HFFc6 (cell line): ENCODE results near the gene CCDC192. TPM values are rescaled to one million over a fixed set of nuclear protein-coding genes. Genes with fewer than 3 reads are reported as not detected.
"Not testable (repeated sequence)": the region's sequence is repeated elsewhere in the genome, so short reads cannot be mapped to it uniquely, and the experiment has no call there.

Experiments
- DNase-seq: peaks from one replicate; pipeline ENCODE4 v3.0.0-alpha.2; 2018
- H3K27ac Mint-ChIP-seq: 2 replicates; pipeline ENCODE4 v1.8.0; 2020; ENCODE audit warnings: mild to moderate bottlenecking, mixed read lengths
- H3K27me3 Mint-ChIP-seq: 2 replicates; pipeline ENCODE4 v1.8.0; 2021; ENCODE audit warnings: mild to moderate bottlenecking, moderate library complexity, mixed read lengths; ENCODE audit not compliant: insufficient read depth
- H3K36me3 Mint-ChIP-seq: 2 replicates; pipeline ENCODE4 v1.8.0; 2021; ENCODE audit warnings: low read depth, mixed read lengths
- H3K4me1 Mint-ChIP-seq: 2 replicates; pipeline ENCODE4 v1.8.0; 2020; ENCODE audit warnings: low read depth, mixed read lengths
- H3K4me3 Mint-ChIP-seq: 2 replicates; pipeline ENCODE4 v1.8.0; 2020; ENCODE audit warnings: mild to moderate bottlenecking, moderate library complexity, mixed read lengths
- H3K9me3 Mint-ChIP-seq: 2 replicates; pipeline ENCODE4 v1.8.0; 2020; ENCODE audit warnings: mild to moderate bottlenecking, mixed read lengths
- total RNA-seq, 6 experiments: library from RNA; stranded (reverse); fragmentation: NEBNext Ultra II Directional; extraction: Animal tissue kit (Norgen Biotek cat#: 25700); gene quantifications; 2 replicates in 1 of 6; 3 replicates in 5 of 6; pipeline ENCODE4 v1.2.3, GENCODE V29; 2021
- TF ChIP-seq, protein P1 (sequence below): fragments of 200-600 bp; sonication (generic); IDR thresholded peaks from 2 replicates; pipeline ENCODE4 v1.5.0; 2021; ENCODE audit warnings: antibody characterized with exemption, mild to moderate bottlenecking

Gene CCDC192
- total RNA-seq, 6 experiments from 2014 or later, result not detected

DNA sequence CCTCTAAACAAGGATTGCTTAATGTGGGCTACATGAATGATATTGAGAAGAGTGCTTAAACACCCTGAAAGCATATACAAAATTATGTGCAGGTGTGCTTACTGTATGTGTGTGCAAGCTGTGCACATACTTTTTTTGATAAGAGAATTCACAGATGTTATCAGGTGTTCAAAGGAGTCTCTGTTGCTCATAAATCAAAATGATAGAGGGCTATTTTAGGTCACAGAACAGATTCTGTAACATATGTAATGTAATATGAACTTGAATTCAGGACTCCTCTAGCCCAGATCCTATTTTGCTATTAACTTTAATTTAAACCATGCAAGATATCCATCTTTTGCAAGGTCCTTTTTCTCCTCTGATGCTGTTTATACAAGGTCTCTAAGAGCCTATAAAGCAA is 38.2 kb downstream of the CCDC192 start:
- Mint-ChIP-seq H3K36me3 (no peaks in the 10 kb centered on the region), H3K27me3 (peaks cover 21% of the 10 kb centered on the region), H3K4me3 (no peak overlapping the region), H3K27ac (no peak overlapping the region), H3K9me3 (no peaks in the 10 kb centered on the region), H3K4me1 (no peaks in the 10 kb centered on the region)
- TF ChIP-seq, protein P1, sequence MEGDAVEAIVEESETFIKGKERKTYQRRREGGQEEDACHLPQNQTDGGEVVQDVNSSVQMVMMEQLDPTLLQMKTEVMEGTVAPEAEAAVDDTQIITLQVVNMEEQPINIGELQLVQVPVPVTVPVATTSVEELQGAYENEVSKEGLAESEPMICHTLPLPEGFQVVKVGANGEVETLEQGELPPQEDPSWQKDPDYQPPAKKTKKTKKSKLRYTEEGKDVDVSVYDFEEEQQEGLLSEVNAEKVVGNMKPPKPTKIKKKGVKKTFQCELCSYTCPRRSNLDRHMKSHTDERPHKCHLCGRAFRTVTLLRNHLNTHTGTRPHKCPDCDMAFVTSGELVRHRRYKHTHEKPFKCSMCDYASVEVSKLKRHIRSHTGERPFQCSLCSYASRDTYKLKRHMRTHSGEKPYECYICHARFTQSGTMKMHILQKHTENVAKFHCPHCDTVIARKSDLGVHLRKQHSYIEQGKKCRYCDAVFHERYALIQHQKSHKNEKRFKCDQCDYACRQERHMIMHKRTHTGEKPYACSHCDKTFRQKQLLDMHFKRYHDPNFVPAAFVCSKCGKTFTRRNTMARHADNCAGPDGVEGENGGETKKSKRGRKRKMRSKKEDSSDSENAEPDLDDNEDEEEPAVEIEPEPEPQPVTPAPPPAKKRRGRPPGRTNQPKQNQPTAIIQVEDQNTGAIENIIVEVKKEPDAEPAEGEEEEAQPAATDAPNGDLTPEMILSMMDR, result no peak
- no peak for DNase-seq

DNA sequence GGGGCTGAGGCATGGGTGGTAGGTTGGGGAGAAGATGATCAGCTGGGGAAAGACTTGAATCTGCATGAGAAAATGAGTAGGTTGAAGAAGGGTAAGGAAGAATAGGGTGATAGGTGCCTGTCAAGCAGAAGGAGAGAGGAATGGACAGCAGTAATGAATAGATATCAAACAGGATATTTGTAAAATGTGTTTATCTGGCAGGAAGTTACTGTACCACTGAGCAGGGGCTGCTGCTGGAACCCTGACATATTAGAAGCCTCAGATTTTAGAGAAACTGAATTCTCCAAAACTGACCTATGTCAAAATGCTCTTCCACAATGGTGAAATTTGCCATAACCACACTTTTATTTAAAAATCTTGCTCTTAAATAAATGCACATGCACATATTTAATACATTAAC is 41.0 kb downstream of the CCDC192 start:
- Mint-ChIP-seq H3K4me3 (no peak overlapping the region), H3K27ac (no peak overlapping the region), H3K4me1 (no peaks in the 10 kb centered on the region), H3K27me3 (peaks cover 20% of the 10 kb centered on the region), H3K9me3 (no peaks in the 10 kb centered on the region), H3K36me3 (no peaks in the 10 kb centered on the region)
- TF ChIP-seq, protein P1, result no peak
- DNase-seq, result no peak

DNA sequence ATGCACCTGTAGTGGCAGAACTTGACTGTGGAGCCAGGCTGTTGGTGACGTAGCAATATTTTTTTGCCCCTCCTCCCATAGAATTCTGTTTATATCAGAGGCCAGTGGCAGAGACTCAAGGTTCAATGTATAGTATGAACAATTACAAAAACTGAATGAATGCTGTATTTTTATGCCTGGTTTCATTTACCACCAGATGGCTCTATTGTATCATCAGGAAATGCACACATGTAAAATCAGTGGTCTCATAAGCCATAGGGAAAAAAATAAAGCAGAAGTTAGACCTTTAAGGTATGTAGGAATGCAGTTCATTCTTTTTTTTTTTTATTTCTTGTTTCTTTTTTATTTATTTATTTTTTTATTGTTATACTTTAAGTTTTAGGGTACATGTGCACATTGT is 43.6 kb downstream of the CCDC192 start:
- TF ChIP-seq, protein P1, result peak; percentile 76
- DNase-seq, result no peak
- no peaks in the 10 kb centered on the region for H3K9me3 Mint-ChIP-seq
- no peaks in the 10 kb centered on the region for H3K4me1 Mint-ChIP-seq
- peaks cover 20% of the 10 kb centered on the region for H3K27me3 Mint-ChIP-seq
- no peaks in the 10 kb centered on the region for H3K36me3 Mint-ChIP-seq
- no peak overlapping the region for H3K27ac Mint-ChIP-seq
- H3K4me3 Mint-ChIP-seq, result no peak overlapping the region

DNA sequence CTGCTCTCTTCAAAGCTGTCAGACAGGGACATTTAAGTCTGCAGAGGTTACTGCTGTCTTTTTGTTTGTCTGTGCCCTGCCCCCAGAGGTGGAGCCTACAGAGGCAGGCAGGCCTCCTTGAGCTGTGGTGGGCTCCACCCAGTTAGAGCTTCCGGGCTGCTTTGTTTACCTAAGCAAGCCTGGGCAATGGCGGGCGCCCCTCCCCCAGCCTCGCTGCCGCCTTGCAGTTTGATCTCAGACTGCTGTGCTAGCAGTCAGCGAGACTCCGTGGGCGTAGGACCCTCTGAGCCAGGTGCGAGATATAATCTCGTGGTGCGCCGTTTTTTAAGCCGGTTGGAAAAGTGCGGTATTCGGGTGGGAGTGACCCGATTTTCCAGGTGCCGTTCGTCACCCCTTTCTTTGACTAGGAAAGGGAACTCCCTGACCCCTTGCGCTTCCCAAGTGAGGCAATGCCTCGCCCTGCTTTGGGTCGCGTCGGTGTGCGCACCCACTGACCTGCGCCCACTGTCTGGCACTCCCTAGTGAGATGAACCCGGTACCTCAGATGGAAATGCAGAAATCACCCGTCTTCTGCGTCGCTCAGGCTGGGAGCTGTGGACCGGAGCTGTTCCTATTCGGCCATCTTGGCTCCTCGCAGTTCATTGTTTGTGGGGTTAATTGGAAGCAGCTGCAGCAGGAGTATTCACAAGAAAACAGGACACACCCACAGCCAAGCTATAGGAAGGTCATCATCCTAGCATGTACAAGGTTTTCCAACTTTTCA is 49.5 kb downstream of the CCDC192 start:
- not testable (repeated sequence) for H3K27ac Mint-ChIP-seq, H3K36me3 Mint-ChIP-seq, DNase-seq, H3K9me3 Mint-ChIP-seq, H3K27me3 Mint-ChIP-seq, H3K4me3 Mint-ChIP-seq
- peaks cover 17% of the 10 kb centered on the region for H3K4me1 Mint-ChIP-seq

DNA sequence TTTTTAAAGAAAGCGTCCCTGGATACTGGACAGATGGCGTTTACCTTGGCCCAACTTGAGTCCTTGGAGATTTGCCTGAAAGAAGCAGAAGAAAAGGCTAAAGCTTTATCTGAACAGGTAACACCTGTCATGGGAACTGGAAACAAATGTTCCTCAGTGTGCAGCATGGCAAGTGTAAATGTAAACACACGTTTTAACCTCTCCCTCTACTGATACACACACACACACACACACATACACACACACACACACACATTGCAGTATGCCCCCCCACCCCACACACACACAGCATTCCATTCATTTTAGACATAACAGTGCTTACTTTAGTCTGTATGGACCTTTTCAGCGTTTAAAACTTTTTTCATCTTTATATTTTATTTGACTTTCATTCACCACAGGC is 51.1 kb downstream of the CCDC192 start:
- Mint-ChIP-seq H3K9me3 (no peaks in the 10 kb centered on the region), H3K27ac (no peak overlapping the region), H3K4me1 (peaks cover 17% of the 10 kb centered on the region), H3K4me3 (no peak overlapping the region), H3K36me3 (no peaks in the 10 kb centered on the region), H3K27me3 (peaks cover 8% of the 10 kb centered on the region)
- DNase-seq, result peak; percentile 30
- TF ChIP-seq, protein P1, result no peak

DNA sequence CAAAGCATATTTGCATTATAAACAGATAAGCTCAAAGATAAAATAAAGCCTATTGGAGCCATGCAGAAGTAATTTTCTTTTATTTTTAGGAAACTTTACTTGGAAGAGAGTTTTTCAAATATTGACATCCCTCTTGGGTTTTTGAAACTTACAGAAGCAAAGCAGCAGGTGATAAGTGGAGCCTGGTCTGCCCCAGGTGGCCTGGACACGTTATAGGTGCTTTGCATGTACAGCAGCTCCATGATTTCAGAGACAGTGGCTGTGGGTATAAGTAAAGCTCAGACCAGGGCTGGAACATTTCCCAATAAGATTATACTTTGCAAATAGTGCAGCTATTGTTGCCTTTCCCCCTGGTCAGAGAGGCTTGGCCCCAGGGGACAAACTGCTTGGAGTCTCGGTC is 51.5 kb downstream of the CCDC192 start:
- Mint-ChIP-seq H3K27me3 (peaks cover 8% of the 10 kb centered on the region), H3K4me1 (peaks cover 17% of the 10 kb centered on the region), H3K4me3 (no peak overlapping the region), H3K9me3 (no peaks in the 10 kb centered on the region), H3K36me3 (no peaks in the 10 kb centered on the region), H3K27ac (no peak overlapping the region)
- TF ChIP-seq, protein P1, result no peak
- no peak for DNase-seq
